GM21723 (cell line): ENCODE results near the gene NME3.

Experiments
- ATAC-seq: cut with Tn5 transposase; IDR thresholded peaks from one replicate; pipeline ENCODE4 v1.9.1; 2021; ENCODE audit warnings: mild to moderate bottlenecking, moderate library complexity; ENCODE audit not compliant: unreplicated experiment

Gene NME3

DNA sequence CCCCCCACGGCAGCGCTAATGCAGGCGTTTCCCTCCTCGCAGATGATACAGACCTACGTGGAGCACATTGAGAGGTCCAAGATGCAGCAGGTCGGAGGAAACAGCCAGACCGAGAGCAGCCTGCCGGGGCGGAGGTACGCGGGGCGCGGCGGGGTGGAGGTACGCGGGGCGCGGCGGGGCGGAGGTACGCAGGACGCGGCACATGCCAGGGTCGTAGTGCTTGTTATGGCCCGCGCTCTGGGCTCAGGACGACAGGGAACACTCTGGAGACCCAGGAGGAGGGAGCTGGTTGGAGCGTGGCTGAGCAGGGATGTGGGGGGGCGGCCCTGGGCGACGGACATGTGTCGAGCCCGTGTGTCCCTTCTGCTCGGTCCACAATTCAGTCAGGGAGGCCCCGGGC is 41.9 kb downstream of the NME3 start:
- no peak for ATAC-seq

DNA sequence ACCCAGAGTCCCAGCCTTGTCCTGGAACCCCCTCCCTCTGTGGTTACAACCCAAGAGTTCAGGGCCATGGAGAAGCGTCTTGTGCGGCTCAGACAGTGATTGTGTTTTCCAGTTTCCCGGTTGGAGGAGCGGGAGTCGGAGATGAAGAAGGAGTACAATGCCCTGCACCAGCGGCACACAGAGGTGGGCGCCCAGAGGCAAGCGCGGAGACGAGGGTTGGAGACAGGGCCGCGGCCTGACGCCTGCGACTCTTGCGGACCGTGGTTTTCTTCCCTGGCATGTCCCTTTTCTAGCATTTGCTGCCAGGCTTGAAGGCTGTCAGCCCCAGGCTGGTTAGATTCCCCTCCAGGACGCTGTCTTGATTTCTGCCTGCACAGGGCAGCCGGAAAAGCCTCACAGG is 42.3 kb downstream of the NME3 start:
- ATAC-seq, result no peak

DNA sequence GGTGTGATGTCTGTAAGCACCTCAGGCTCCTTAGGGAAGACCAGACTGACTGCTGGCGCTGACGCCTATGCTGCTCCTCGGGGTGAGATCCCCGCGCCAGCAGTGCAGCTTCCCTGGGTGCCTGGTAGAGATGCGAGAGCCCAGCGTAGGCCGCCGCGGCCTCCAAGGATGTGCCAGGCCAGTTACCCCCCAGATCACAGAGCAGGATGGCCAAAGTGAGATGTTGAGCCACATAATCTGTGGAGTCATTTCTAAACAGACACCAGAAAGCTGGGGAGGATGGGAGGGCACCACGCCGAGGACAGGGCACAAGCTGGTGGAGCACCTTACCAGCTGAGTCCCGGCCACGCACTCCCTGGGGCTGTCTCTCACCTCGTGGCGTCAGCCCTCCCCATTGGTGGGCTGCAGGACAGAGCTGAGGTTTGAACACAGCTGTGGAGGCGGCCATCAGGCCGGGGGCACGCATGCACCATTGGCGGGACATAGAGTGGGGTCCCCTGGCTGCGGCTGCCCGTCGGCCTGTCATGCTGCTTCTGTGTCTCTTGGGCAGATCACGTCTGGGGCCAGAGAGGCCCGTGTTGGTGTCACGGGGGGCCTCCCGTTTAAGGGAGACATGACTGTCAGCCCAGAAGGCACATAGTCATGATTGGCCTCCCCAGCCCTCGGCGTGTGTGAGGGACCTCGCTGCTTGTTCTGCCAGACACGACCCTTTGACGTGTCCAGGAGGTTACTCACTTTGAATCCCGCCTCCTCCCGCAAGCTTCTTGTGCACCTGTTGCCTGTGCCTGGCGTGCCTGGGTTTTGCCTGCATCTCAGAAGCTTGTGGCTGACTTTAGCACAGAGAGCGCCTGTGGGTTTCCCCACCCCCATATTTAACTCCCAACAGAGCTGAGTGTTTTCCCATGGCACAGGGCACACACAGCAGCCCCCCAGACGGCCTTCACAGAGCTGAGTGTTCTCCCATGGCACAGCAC is 43.4 kb downstream of the NME3 start:
- ATAC-seq, result no peak

DNA sequence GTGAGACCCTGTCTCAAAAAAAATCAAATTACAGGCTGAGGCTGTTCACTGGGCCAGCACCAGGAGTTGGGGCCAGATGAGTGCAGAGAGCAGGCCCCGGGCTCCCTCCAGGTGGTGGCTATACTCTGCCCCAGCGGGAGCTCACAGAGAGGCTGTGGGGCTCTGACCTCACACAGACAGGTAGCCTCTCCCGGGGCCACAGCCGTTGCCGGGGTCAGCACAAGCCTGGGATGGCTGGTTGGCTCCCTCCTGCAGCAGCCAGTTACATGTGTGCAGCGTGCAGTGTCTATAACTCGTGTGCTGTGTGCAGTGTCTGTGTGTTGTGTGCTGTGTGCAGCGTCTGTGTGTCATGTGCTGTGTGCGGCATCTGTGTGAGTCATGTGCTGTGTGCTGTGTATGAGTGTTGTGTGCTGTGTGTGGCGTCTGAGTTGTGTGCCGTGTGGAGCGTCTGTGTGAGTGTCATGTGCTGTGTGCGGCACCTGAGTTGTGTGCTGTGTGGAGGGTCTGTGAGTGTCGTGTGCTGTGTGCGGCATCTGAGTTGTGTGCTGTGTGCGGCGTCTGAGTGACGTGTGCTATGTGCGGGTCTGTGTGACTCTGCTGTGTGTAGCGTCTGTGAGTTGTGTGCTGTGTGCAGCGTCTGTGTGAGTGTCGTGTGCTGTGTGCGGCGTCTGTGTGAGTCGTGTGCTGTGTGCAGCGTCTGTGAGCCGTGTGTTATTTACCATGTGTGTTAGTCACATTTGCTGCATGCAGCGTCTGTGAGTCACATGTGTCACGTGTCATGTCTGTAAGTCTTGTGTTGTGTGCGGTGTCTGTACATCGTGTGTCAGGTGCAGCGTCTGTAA is 44.5 kb downstream of the NME3 start:
- no peak for ATAC-seq

DNA sequence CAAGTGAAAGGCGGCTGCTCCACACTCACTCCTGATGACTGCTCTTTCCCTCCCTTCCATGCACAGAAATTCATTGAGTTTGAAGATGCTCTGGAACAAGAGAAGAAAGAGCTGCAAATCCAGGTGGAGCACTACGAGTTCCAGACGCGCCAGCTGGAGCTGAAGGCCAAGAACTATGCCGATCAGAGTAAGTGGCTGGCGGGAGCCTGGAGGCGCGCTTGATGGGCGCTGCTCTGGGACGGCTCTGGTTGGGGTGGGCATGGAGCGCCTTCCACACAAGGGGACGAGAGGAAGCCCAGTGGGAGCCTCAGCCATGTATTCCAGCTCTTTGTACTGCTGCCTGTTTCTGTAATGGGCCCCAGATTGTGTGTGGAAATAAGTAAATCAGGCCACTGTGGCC is 46.9 kb downstream of the NME3 start:
- no peak for ATAC-seq

DNA sequence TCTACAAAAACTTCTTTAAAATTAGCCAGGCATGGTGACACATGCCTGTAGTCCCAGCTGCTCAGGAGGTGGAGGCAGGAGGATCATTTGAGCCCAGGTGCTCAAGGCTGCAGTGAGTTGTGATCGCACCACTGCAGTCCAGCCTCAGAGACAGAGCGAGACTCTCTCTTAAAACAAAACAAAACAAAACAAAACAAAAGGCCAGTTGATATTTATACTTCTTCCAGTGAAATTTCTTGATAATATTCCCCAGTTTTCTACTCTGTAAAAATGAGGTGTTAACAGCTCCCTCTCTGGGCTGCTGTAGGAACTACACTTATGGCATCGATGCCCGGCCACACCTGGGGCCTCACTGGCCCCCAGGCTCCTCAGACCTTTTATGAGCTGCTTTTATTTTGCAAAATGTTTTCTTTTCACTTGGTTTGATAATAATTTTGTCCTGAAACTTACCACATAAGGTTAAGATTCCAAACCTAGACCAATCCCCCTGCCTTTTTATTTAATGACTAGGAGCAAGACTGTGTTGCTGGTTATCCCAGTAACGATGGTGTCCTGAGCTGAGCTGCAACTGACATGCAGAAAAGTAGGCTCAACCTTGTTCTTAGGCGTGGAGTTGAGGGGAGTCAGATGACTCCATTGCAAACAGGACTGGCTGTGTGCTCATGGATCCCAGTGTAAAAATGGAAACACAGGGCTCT is 47.7 kb downstream of the NME3 start:
- no peak for ATAC-seq

DNA sequence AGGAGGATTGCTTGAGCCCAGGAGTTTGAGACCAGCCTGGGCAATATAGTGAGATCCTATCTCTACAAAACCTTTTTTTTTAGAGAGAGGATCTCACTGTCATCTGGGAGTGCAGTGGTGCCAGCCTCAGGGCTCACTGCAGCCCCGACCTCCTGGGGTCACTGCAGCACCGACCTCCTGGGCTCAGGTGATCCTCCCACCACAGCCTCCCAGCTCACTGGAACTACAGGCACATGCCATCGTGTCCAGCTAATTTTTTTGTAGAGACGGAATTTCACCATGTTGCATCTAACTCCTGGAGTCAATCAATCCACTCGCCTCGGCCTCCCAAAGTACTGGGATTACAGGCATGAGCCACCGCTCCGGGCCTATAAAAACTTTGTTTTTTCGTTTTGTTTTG is 50.0 kb downstream of the NME3 start:
- no peak for ATAC-seq
